Adrenal gland (tissue), 12 donors: Measurements from ENCODE around the gene ST7. TPM values are rescaled to one million over a fixed set of nuclear protein-coding genes. Genes with fewer than 3 reads are reported as not detected.
A peak's percentile ranks its signal among the peaks of the same experiment; 100 is the strongest.
"Not testable (repeated sequence)": the region's sequence is repeated elsewhere in the genome, so short reads cannot be mapped to it uniquely, and the experiment has no call there.

Source experiments
- DNase-seq, 7 donors: peaks; one replicate each; pipeline ENCODE4 v3.0.0-alpha.2; 2019 to 2020
- H3K27ac ChIP-seq, 5 donors: fragments of 200-600 bp; sonication (generic) in 4 of 5; 1 replicate in 3 of 5; 2 replicates in 2 of 5; pipeline versions ENCODE4 v1.5.1 to v1.8.0; 2016 to 2020; ENCODE audit warnings: mild to moderate bottlenecking in 1 of 5
- H3K27me3 ChIP-seq: fragments of 200-600 bp; 2 replicates; pipeline ENCODE4 v1.8.0; 2021
- H3K36me3 ChIP-seq, 2 donors: fragments of 200-600 bp; replicated peaks in 1 of 2; 1 replicate in 1 of 2; 2 replicates in 1 of 2; pipeline versions ENCODE4 v1.5.1 to v1.8.0; 2018 to 2022
- H3K4me1 ChIP-seq, 2 donors: fragments of 200-600 bp; replicated peaks in 1 of 2; 1 replicate in 1 of 2; 2 replicates in 1 of 2; pipeline versions ENCODE4 v1.5.1 to v1.8.0; 2018 to 2021
- H3K4me3 ChIP-seq, 4 donors: fragments of 200-600 bp; sonication (generic) in 3 of 4; one replicate each; pipeline ENCODE4 v1.5.1; 2016 to 2018
- H3K9me3 ChIP-seq, 3 donors: fragments of 200-600 bp; sonication (generic) in 1 of 3; replicated peaks in 1 of 3; 1 replicate in 2 of 3; 2 replicates in 1 of 3; pipeline versions ENCODE4 v1.5.1 to v1.8.0; 2016 to 2021
- CTCF ChIP-seq, 6 experiments: fragments of 450-650 bp in 4 of 6; fragments of 200-600 bp in 2 of 6; sonication (generic) in 1 of 6; IDR thresholded peaks; 1 replicate in 5 of 6; 2 replicates in 1 of 6; pipeline versions ENCODE4 v1.5.1 to v1.8.0; 2016 to 2021; ENCODE audit warnings: antibody characterized with exemption in 6 of 6, mild to moderate bottlenecking in 2 of 6, moderate library complexity in 1 of 6
- POLR2A ChIP-seq, 2 donors: fragments of 450-650 bp; IDR thresholded peaks; one replicate each; pipeline ENCODE4 v1.6.1; 2017; ENCODE audit warnings: antibody characterized with exemption in 2 of 2, mild to moderate bottlenecking in 2 of 2, moderate library complexity in 1 of 2
- WGBS, 4 donors: extraction: QIAGEN DNeasy Blood & Tissue Kit in 2 of 4; methylation state at CpG; one replicate each; pipeline versions ENCODE4 v1.1.5 to v1.1.7; 2013 to 2017; 5-methylcytosine and 5-hydroxymethylcytosine counted together
- intact Hi-C, 2 donors: fragments of 100-400 bp; cut with DNase I; formaldehyde crosslinking; loops; one replicate each; pipeline versions ENCODE4 v1.14.1 to v1.15.0; 2022 to 2023
- polyA plus RNA-seq, 3 donors: library from polyadenylated mRNA; stranded (reverse); fragments of 200-250 nt in 2 of 3; fragments of 350-450 nt in 1 of 3; fragmentation: Illumina TruSeq in 1 of 3; extraction: RNeasy Lipid Tissue Mini Kit (QIAGEN cat#74804) in 1 of 3; gene quantifications; one replicate each; pipeline ENCODE4 v1.2.3, GENCODE V29; 2013 to 2014
- total RNA-seq, 9 donors: library from RNA; depleted of rRNA in 4 of 9; stranded (reverse); fragments of >200 nt in 4 of 9; fragments of 120-200 nt in 1 of 9; fragmentation: NEBNext Ultra II Directional in 1 of 9; extraction: Animal tissue kit (Norgen Biotek cat#: 25700) in 1 of 9; gene quantifications; one replicate each; pipeline versions ENCODE4 v1.1.0 to v1.2.4, GENCODE V29; 2013 to 2023
- donor health status: healthy with polysubstance abuse.
- donor health status: Bipolar disorder and iron deficiency.
- donor health status: DM: yes; HTN: yes; CAD: no.
- donor health status: DM: no; HTN: no; CAD: no.
- donor health status: DM: no; HTN: no; CAD: no.
- donor health status: DM: yes; HTN: yes; CAD: no.

The ST7 gene
- total and polyA plus RNA-seq, 12 donors, result 15.7 to 69.9 (median 33.1) TPM

- no peak overlapping the region for H3K27ac ChIP-seq
- H3K9me3 ChIP-seq, result no peaks in the 10 kb centered on the region
- TF ChIP-seq CTCF (IDR thresholded peaks at IDR 0.05), result no peak
- no peak for TF ChIP-seq POLR2A (IDR thresholded peaks at IDR 0.05)
- H3K4me3 ChIP-seq, result no peak overlapping the region
- WGBS, 4 donors, result 93 to 100% (median 96%) methylated on average over 2 of the region's 2 CpGs
- no peaks in the 10 kb centered on the region for H3K36me3 ChIP-seq
- intact Hi-C loops, result loop anchor here (5.0 kb wide), 2 partner anchors 129 to 184 kb away; no protein-coding TSS in a partner anchor
- no peaks in the 10 kb centered on the region for H3K27me3 ChIP-seq
- no peaks in the 10 kb centered on the region for H3K4me1 ChIP-seq
- DNase-seq, result no peak
Observed at GRCh38 chr7:117116211-117116610, 162.9 kb downstream of the ST7 start.

- no peak overlapping the region for H3K4me3 ChIP-seq
- intact Hi-C loops, result loop anchor here (5.0 kb wide), 2 partner anchors 130 to 185 kb away; no protein-coding TSS in a partner anchor
- no peak for DNase-seq
- WGBS, 4 donors, result 95 to 100% (median 100%) methylated on average over 2 of the region's 2 CpGs
- no peak for TF ChIP-seq POLR2A (IDR thresholded peaks at IDR 0.05)
- no peak for TF ChIP-seq CTCF (IDR thresholded peaks at IDR 0.05)
- no peak overlapping the region for H3K27ac ChIP-seq
- no peaks in the 10 kb centered on the region for H3K36me3 ChIP-seq
- no peaks in the 10 kb centered on the region for H3K4me1 ChIP-seq
- no peaks in the 10 kb centered on the region for H3K27me3 ChIP-seq
- H3K9me3 ChIP-seq, result no peaks in the 10 kb centered on the region
Observed at GRCh38 chr7:117117172-117117571, 163.9 kb downstream of the ST7 start.

- H3K4me1 ChIP-seq, result no peaks in the 10 kb centered on the region
- H3K9me3 ChIP-seq, result no peaks in the 10 kb centered on the region
- intact Hi-C loops, result loop anchor here (5.0 kb wide), 2 partner anchors 131 to 186 kb away; no protein-coding TSS in a partner anchor
- TF ChIP-seq CTCF (IDR thresholded peaks at IDR 0.05) (no peak), POLR2A (IDR thresholded peaks at IDR 0.05) (no peak)
- no peaks in the 10 kb centered on the region for H3K27me3 ChIP-seq
- no peaks in the 10 kb centered on the region for H3K36me3 ChIP-seq
- no peak overlapping the region for H3K27ac ChIP-seq
- no peak for DNase-seq
- no peak overlapping the region for H3K4me3 ChIP-seq
- WGBS, 4 donors, result 72 to 79% (median 75%) methylated on average over 4 of the region's 4 CpGs
Observed at GRCh38 chr7:117118579-117119180, 165.4 kb downstream of the ST7 start.

- H3K4me3 ChIP-seq, result no peak overlapping the region
- DNase-seq, result peak; percentile 79 to 93 (median 87)
- no peak overlapping the region for H3K27ac ChIP-seq
- H3K4me1 ChIP-seq, result peaks cover 2 to 4% of the 10 kb centered on the region in 2 donors
- TF ChIP-seq POLR2A (IDR thresholded peaks at IDR 0.05) (no peak), CTCF (IDR thresholded peaks at IDR 0.05) (peak; percentile 79 to 95 (median 90))
- intact Hi-C loops, result loop anchor here (5.0 kb wide), 2 partner anchors 132 to 187 kb away; no protein-coding TSS in a partner anchor
- H3K9me3 ChIP-seq, result no peaks in the 10 kb centered on the region
- 14 to 19% (median 15%) methylated on average over 7 of the region's 7 CpGs for WGBS, 4 donors
- no peaks in the 10 kb centered on the region for H3K36me3 ChIP-seq
- H3K27me3 ChIP-seq, result no peaks in the 10 kb centered on the region
Observed at GRCh38 chr7:117119192-117119924, 166.1 kb downstream of the ST7 start.

- DNase-seq, H3K9me3 ChIP-seq, H3K27ac ChIP-seq, H3K27me3 ChIP-seq, H3K4me3 ChIP-seq, H3K36me3 ChIP-seq, intact Hi-C loops: not testable (repeated sequence)
- peaks cover 5 to 13% of the 10 kb centered on the region in 2 donors for H3K4me1 ChIP-seq
- 91 to 100% (median 98%) methylated on average over 1 of the region's 1 CpG for WGBS, 4 donors
Observed at GRCh38 chr7:117120321-117120720, 167.0 kb downstream of the ST7 start.

- H3K4me1 ChIP-seq, result peaks cover 5 to 16% of the 10 kb centered on the region in 2 donors
- H3K27me3 ChIP-seq, intact Hi-C loops, H3K27ac ChIP-seq, DNase-seq, H3K4me3 ChIP-seq, H3K9me3 ChIP-seq, H3K36me3 ChIP-seq: not testable (repeated sequence)
- 84 to 92% (median 88%) methylated on average over 1 of the region's 1 CpG for WGBS, 4 donors
Observed at GRCh38 chr7:117122036-117122435, 168.7 kb downstream of the ST7 start.
